Liver (tissue), 9 donors: ENCODE results near the gene MRC1. TPM values are rescaled to one million over a fixed set of nuclear protein-coding genes. Genes with fewer than 3 reads are reported as not detected.

ENCODE experiments used
- DNase-seq: peaks from one replicate; pipeline ENCODE4 v3.0.0-alpha.2; 2017; ENCODE audit warnings: low spot score
- H3K27ac ChIP-seq, 2 donors: one replicate each; pipeline ENCODE4 v1.7.0; 2013; ENCODE audit warnings: inconsistent platforms in 2 of 2, low read length in 2 of 2, control low read depth in 1 of 2, low read depth in 1 of 2, mild to moderate bottlenecking in 1 of 2
- H3K27me3 ChIP-seq, 4 donors: one replicate each; pipeline versions ENCODE4 v1.6.1 to v1.7.0; 2013; ENCODE audit warnings: low read length in 3 of 4, inconsistent platforms in 1 of 4, mild to moderate bottlenecking in 1 of 4, moderate library complexity in 1 of 4; ENCODE audit not compliant: control insufficient read depth in 4 of 4, insufficient read depth in 4 of 4
- H3K36me3 ChIP-seq, 4 donors: one replicate each; pipeline versions ENCODE4 v1.6.1 to v1.7.0; 2013; ENCODE audit warnings: low read length in 3 of 4, mild to moderate bottlenecking in 3 of 4, low read depth in 1 of 4, moderate library complexity in 1 of 4; ENCODE audit not compliant: control insufficient read depth in 4 of 4, insufficient read depth in 3 of 4
- H3K4me1 ChIP-seq, 4 donors: one replicate each; pipeline versions ENCODE4 v1.6.1 to v1.7.0; 2013; ENCODE audit warnings: low read length in 3 of 4, mild to moderate bottlenecking in 3 of 4, moderate library complexity in 1 of 4; ENCODE audit not compliant: control insufficient read depth in 4 of 4, insufficient read depth in 4 of 4
- H3K4me3 ChIP-seq, 3 donors: one replicate each; pipeline versions ENCODE4 v1.6.1 to v1.7.0; 2013; ENCODE audit warnings: low read length in 3 of 3, control low read depth in 1 of 3, low read depth in 1 of 3, mild to moderate bottlenecking in 1 of 3
- H3K9ac ChIP-seq, 2 donors: one replicate each; pipeline ENCODE4 v1.7.0; 2013; ENCODE audit warnings: low read length in 2 of 2, mild to moderate bottlenecking in 2 of 2, moderate library complexity in 2 of 2, control low read depth in 1 of 2, low read depth in 1 of 2
- H3K9me3 ChIP-seq, 4 donors: one replicate each; pipeline versions ENCODE4 v1.6.1 to v1.7.0; 2013; ENCODE audit warnings: low read length in 3 of 4; ENCODE audit not compliant: control insufficient read depth in 4 of 4
- EGR1 ChIP-seq, 2 donors: IDR thresholded peaks; 2 replicates each; pipeline ENCODE4 v1.6.1; 2016 to 2018; ENCODE audit warnings: antibody characterized with exemption in 2 of 2, low read depth in 2 of 2
- FOXA1 ChIP-seq: IDR thresholded peaks from 2 replicates; pipeline ENCODE4 v1.6.1; 2016; ENCODE audit warnings: antibody characterized with exemption
- FOXA2 ChIP-seq: IDR thresholded peaks from 2 replicates; pipeline ENCODE4 v1.6.1; 2016; ENCODE audit warnings: antibody characterized with exemption
- GABPA ChIP-seq, 2 donors: IDR thresholded peaks in 1 of 2; conservative IDR thresholded peaks in 1 of 2; 2 replicates each; pipeline ENCODE4 v1.6.1; 2016; ENCODE audit warnings: antibody characterized with exemption in 2 of 2, mild to moderate bottlenecking in 1 of 2, moderate library complexity in 1 of 2
- HNF4A ChIP-seq, 2 donors: conservative IDR thresholded peaks; 2 replicates each; pipeline ENCODE4 v1.6.1; 2016; ENCODE audit warnings: antibody characterized with exemption in 2 of 2, mild to moderate bottlenecking in 2 of 2
- HNF4G ChIP-seq: IDR thresholded peaks from 2 replicates; pipeline ENCODE4 v1.6.1; 2016; ENCODE audit warnings: antibody characterized with exemption
- JUND ChIP-seq, 2 donors: IDR thresholded peaks; 2 replicates each; pipeline ENCODE4 v1.6.1; 2016; ENCODE audit warnings: antibody characterized with exemption in 2 of 2
- NR2F2 ChIP-seq: IDR thresholded peaks from 2 replicates; pipeline ENCODE4 v1.6.1; 2016; ENCODE audit warnings: antibody characterized with exemption
- RAD21 ChIP-seq, 2 donors: IDR thresholded peaks; 2 replicates each; pipeline ENCODE4 v1.6.1; 2016; ENCODE audit warnings: antibody characterized with exemption in 2 of 2, mild to moderate bottlenecking in 2 of 2
- RXRA ChIP-seq, 2 donors: IDR thresholded peaks; 2 replicates each; pipeline ENCODE4 v1.6.1; 2017 to 2018; ENCODE audit warnings: antibody characterized with exemption in 2 of 2, mild to moderate bottlenecking in 1 of 2
- SP1 ChIP-seq: IDR thresholded peaks from 2 replicates; pipeline ENCODE4 v1.6.1; 2018; ENCODE audit warnings: antibody characterized with exemption, mild to moderate bottlenecking
- TAF1 ChIP-seq: conservative IDR thresholded peaks from 2 replicates; pipeline ENCODE4 v1.6.1; 2016; ENCODE audit warnings: antibody characterized with exemption, mild to moderate bottlenecking
- YY1 ChIP-seq: IDR thresholded peaks from 2 replicates; pipeline ENCODE4 v1.6.1; 2016; ENCODE audit warnings: antibody characterized with exemption, mild to moderate bottlenecking
- WGBS: extraction: QIAGEN DNeasy Blood & Tissue Kit; methylation state at CpG from one replicate; pipeline ENCODE4 v1.1.7; 2013; 5-methylcytosine and 5-hydroxymethylcytosine counted together
- polyA plus RNA-seq, 2 donors: library from polyadenylated mRNA; stranded (reverse) in 1 of 2; unstranded in 1 of 2; fragments of 200-250 nt in 1 of 2; fragments of >200 nt in 1 of 2; fragmentation: Nextera tagmentation in 1 of 2; extraction: Ambion mirVana in 1 of 2; gene quantifications; one replicate each; pipeline versions ENCODE4 v1.2.1 to v1.2.3, GENCODE V29; 2013 to 2015
- total RNA-seq, 2 donors: library from RNA; depleted of rRNA; stranded (reverse); fragments of >200 nt; gene quantifications; one replicate each; pipeline ENCODE4 v1.2.3, GENCODE V29; 2014
- TF ChIP-seq, protein P1 (sequence below): IDR thresholded peaks from 2 replicates; pipeline ENCODE4 v1.6.1; 2016; ENCODE audit warnings: antibody characterized with exemption, mild to moderate bottlenecking
- TF ChIP-seq, protein P2 (sequence below): IDR thresholded peaks from 2 replicates; pipeline ENCODE4 v1.6.1; 2016; ENCODE audit warnings: antibody characterized with exemption
- TF ChIP-seq, protein P3 (sequence below): IDR thresholded peaks from 2 replicates; pipeline ENCODE4 v1.6.1; 2016; ENCODE audit warnings: antibody characterized with exemption
- TF ChIP-seq, protein P4 (sequence below): IDR thresholded peaks from 2 replicates; pipeline ENCODE4 v1.6.1; 2016; ENCODE audit warnings: antibody characterized with exemption
- TF ChIP-seq, protein P5 (sequence below): fragments of 150-350 bp; IDR thresholded peaks from 2 replicates; pipeline ENCODE4 v1.5.1; 2017; ENCODE audit warnings: improper control_type of control experiment, low read depth, low read length; ENCODE audit not compliant: missing input control
- donor health status: healthy.
- donor health status: healthy.
- donor health status: healthy.
- donor health status: healthy.
- donor health status: healthy.

Gene MRC1
- total and polyA plus RNA-seq, 4 donors, result 9.2 to 47.0 (median 34.1) TPM

DNA sequence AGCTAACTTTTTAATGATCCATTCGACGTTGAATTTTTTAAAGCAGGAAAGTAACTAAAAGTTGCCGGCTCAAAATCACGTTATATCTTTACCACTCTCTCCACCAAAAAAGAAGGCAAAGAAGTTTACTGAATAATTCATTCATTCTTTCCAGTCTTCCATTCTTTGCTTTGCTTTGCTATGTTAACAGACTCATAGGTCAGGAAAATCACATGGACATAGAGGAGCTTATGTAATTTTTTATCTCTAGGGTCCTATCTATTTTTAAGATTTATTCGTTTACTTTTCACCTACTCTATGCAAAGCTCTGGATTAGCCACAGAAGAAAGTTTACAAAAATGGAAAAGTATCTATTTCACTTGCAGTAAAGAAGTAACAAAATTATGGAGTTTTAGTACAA is 52.6 kb downstream of the MRC1 start:
- Histone ChIP-seq H3K4me1 (no peaks in the 10 kb centered on the region), H3K9me3 (peaks cover 0 to 2% (median 0%) of the 10 kb centered on the region in 4 donors), H3K4me3 (no peak overlapping the region), H3K27ac (no peak overlapping the region), H3K9ac (no peak overlapping the region), H3K36me3 (no peaks in the 10 kb centered on the region), H3K27me3 (no peaks in the 10 kb centered on the region)
- TF ChIP-seq YY1, result no peak
- TF ChIP-seq JUND (IDR thresholded peaks at IDR 0.05), result no peak
- no peak for TF ChIP-seq EGR1 (IDR thresholded peaks at IDR 0.05; ENCODE audit: low read depth in 2 of 2)
- no peak for TF ChIP-seq RXRA (IDR thresholded peaks at IDR 0.05)
- TF ChIP-seq, protein P1, sequence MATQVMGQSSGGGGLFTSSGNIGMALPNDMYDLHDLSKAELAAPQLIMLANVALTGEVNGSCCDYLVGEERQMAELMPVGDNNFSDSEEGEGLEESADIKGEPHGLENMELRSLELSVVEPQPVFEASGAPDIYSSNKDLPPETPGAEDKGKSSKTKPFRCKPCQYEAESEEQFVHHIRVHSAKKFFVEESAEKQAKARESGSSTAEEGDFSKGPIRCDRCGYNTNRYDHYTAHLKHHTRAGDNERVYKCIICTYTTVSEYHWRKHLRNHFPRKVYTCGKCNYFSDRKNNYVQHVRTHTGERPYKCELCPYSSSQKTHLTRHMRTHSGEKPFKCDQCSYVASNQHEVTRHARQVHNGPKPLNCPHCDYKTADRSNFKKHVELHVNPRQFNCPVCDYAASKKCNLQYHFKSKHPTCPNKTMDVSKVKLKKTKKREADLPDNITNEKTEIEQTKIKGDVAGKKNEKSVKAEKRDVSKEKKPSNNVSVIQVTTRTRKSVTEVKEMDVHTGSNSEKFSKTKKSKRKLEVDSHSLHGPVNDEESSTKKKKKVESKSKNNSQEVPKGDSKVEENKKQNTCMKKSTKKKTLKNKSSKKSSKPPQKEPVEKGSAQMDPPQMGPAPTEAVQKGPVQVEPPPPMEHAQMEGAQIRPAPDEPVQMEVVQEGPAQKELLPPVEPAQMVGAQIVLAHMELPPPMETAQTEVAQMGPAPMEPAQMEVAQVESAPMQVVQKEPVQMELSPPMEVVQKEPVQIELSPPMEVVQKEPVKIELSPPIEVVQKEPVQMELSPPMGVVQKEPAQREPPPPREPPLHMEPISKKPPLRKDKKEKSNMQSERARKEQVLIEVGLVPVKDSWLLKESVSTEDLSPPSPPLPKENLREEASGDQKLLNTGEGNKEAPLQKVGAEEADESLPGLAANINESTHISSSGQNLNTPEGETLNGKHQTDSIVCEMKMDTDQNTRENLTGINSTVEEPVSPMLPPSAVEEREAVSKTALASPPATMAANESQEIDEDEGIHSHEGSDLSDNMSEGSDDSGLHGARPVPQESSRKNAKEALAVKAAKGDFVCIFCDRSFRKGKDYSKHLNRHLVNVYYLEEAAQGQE, result no peak
- TF ChIP-seq HNF4G, result no peak
- no peak for TF ChIP-seq NR2F2
- no peak for TF ChIP-seq HNF4A (conservative IDR thresholded peaks at IDR 0.05)
- TF ChIP-seq, protein P2, sequence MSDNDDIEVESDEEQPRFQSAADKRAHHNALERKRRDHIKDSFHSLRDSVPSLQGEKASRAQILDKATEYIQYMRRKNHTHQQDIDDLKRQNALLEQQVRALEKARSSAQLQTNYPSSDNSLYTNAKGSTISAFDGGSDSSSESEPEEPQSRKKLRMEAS, result no peak
- TF ChIP-seq TAF1, result no peak
- TF ChIP-seq RAD21 (IDR thresholded peaks at IDR 0.05), result no peak
- no peak for TF ChIP-seq GABPA (IDR thresholded peaks at IDR 0.05 in 1 of 2, conservative IDR thresholded peaks at IDR 0.05 in 1 of 2)
- TF ChIP-seq, protein P3, sequence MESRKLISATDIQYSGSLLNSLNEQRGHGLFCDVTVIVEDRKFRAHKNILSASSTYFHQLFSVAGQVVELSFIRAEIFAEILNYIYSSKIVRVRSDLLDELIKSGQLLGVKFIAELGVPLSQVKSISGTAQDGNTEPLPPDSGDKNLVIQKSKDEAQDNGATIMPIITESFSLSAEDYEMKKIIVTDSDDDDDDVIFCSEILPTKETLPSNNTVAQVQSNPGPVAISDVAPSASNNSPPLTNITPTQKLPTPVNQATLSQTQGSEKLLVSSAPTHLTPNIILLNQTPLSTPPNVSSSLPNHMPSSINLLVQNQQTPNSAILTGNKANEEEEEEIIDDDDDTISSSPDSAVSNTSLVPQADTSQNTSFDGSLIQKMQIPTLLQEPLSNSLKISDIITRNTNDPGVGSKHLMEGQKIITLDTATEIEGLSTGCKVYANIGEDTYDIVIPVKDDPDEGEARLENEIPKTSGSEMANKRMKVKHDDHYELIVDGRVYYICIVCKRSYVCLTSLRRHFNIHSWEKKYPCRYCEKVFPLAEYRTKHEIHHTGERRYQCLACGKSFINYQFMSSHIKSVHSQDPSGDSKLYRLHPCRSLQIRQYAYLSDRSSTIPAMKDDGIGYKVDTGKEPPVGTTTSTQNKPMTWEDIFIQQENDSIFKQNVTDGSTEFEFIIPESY, result no peak
- no peak for TF ChIP-seq SP1
- TF ChIP-seq FOXA2, result no peak
- TF ChIP-seq, protein P4, sequence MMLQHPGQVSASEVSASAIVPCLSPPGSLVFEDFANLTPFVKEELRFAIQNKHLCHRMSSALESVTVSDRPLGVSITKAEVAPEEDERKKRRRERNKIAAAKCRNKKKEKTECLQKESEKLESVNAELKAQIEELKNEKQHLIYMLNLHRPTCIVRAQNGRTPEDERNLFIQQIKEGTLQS, result no peak
- no peak for TF ChIP-seq FOXA1
- TF ChIP-seq, protein P5, sequence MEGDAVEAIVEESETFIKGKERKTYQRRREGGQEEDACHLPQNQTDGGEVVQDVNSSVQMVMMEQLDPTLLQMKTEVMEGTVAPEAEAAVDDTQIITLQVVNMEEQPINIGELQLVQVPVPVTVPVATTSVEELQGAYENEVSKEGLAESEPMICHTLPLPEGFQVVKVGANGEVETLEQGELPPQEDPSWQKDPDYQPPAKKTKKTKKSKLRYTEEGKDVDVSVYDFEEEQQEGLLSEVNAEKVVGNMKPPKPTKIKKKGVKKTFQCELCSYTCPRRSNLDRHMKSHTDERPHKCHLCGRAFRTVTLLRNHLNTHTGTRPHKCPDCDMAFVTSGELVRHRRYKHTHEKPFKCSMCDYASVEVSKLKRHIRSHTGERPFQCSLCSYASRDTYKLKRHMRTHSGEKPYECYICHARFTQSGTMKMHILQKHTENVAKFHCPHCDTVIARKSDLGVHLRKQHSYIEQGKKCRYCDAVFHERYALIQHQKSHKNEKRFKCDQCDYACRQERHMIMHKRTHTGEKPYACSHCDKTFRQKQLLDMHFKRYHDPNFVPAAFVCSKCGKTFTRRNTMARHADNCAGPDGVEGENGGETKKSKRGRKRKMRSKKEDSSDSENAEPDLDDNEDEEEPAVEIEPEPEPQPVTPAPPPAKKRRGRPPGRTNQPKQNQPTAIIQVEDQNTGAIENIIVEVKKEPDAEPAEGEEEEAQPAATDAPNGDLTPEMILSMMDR, result no peak
- WGBS, result 87% methylated on average over 5 of the region's 5 CpGs
- DNase-seq, result no peak
